Activated CD8-positive, alpha-beta memory T cell treated with anti-CD3 and anti-CD28 coated beads, Interleukin-2, amount 50 U/mL, for 4 hours (primary cell): Measurements from ENCODE around the gene FLT3LG.

Source experiments
- DNase-seq: peaks from one replicate; pipeline ENCODE4 v3.0.0-alpha.2; 2020

Gene FLT3LG

DNA sequence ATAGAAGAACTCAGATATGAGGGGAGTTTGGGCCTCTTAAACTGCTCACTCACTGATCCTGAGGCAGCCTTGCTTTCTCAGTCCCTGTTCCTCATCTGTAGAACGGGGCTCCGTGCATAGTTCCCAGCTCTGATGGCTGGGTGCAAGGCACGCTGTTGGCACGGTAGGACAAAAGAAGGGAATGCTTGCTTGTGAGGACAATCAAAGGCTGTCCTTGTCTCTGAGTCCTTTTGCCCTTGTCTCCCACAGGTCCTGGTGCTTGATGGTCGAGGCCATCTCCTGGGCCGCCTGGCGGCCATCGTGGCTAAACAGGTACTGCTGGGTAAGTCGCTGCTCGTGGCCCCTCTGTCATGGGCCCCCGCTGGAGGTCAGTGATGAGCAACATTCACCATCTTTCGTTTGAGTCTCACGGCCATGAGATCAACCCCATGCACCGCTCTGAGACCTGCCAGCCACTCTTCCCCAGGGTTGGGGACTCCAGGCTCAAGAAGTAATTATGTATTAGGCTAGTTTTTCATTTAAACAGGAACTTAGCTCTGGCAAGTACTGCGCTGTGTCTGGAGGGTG, 15.7 kb downstream of the FLT3LG start:
- DNase-seq, result no peak

DNA sequence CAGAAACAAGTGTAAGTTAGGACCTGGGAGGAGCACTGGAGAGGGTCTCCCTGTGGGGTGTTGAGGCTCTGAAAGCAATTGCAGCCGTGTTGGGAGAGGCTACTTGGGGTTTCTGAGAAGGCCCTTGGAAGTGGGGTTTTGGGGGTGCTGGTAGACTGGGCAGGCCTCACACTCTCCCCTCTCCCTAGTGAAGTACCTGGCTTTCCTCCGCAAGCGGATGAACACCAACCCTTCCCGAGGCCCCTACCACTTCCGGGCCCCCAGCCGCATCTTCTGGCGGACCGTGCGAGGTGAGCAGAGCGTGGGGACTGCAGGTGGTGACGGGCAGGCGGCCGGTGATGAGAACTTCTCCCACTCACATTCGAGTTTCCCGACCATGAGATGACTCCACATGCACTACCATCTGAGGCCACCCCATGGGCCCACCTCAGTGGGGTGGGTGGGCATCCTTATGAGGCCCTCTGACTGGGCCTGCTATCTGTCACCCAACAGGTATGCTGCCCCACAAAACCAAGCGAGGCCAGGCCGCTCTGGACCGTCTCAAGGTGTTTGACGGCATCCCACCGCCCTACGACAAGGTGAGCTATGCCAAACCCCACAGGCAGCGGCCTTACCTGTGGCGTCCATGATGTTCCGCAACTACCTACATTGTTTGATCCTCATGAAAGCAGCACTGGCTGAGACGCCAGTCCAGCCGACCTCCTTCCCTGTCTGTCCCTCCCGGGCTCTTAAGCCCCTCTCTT, 16.4 kb downstream of the FLT3LG start:
- DNase-seq, result no peak

DNA sequence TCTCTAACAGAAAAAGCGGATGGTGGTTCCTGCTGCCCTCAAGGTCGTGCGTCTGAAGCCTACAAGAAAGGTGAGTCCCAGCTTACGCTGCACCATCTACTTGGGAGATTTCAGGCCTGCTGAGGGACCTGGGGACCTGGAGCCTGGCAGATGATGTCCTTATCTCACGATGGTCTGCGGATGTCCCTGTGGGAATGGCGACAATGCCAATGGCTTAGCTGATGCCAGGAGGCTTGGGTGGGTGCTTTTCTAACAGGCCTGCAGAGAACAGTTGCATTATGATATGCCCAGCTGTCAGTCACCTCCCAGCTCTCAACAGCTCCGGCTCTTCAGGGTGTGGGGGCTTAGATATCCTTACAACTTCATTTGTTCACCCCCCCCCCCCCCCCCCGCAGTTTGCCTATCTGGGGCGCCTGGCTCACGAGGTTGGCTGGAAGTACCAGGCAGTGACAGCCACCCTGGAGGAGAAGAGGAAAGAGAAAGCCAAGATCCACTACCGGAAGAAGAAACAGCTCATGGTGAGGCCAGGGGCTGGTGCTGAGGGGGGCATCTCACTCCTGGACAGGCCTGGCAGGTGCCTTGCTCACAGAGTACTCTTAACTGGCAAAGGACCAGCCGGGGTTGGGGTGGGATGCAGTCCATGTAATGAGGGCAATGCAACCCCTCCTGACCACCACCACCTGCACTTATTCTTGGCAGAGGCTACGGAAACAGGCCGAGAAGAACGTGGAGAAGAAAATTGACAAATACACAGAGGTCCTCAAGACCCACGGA, 17.2 kb downstream of the FLT3LG start:
- DNase-seq, result no peak

DNA sequence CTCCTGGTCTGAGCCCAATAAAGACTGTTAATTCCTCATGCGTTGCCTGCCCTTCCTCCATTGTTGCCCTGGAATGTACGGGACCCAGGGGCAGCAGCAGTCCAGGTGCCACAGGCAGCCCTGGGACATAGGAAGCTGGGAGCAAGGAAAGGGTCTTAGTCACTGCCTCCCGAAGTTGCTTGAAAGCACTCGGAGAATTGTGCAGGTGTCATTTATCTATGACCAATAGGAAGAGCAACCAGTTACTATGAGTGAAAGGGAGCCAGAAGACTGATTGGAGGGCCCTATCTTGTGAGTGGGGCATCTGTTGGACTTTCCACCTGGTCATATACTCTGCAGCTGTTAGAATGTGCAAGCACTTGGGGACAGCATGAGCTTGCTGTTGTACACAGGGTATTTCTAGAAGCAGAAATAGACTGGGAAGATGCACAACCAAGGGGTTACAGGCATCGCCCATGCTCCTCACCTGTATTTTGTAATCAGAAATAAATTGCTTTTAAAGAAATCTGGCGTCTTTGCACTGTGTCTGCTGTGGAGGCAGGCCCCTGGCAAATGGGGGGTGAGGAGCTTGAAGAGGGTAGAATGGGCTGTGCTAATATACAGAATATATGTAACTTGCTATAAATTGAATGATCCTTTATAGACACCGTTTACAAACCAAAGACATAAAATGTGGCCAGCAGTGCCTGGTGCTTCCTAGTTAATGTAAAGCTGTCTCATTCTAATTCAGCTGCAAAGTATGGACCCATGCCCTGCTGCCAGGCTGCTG, 18.0 kb downstream of the FLT3LG start:
- no peak for DNase-seq

DNA sequence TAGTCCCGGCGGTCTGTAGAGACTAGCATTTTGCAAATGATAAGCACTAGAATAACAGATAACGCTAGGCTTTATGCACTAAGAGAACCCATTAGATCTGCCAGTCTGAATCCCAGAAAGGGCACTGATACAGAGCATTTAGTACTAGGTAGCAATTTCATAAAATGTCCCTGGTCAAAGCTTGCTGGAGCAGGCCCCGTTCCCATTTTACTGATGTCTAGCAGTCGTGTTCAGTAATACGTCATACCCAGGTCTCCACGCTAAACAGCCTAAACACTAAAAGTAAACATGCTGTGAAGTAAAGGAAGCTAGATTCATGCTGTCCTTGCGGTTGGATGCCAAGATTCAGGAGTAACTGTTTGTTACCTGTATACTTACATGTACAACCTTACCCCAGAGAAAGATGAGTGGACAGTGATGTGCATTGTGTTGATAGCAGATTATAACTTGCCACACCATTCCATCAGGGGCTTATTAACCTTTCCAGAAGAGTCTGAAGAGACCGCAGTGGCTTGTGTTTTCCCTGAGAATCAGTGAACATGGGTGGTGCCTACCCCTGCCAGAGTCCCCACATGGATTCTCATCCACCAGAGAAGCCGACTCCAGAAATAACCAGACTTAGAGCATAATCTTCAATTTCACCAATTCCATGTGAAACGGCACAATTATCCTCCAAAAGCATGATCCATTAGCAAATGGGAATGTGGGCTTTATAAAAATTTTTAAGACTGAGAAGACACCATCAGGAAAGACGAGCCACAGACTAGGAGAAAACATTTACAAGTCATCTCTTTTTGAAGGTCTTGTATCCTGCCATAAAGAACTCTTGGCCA, 18.8 kb downstream of the FLT3LG start:
- no peak for DNase-seq

DNA sequence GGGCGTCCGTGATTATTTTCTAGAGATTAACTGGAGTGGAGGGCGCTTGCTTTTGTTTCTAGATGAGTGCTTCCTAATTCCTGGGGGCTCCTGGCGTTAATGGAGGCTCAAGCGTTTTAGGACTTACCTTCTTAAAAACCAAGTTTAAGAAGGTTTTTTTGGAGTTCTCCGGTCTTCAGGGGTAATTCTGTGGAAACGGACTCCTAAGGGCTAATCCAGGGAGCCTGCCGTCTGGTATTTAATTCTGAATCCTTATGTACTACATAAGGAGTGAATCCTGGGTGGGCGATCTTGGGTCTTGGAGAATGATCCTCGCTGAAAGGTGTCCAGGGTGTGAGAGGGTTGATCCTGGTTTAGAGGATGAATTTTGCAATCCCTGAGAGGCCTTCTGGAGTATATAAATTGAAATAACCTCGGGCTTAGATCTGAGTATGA, 22.6 kb downstream of the FLT3LG start:
- DNase-seq, result no peak

DNA sequence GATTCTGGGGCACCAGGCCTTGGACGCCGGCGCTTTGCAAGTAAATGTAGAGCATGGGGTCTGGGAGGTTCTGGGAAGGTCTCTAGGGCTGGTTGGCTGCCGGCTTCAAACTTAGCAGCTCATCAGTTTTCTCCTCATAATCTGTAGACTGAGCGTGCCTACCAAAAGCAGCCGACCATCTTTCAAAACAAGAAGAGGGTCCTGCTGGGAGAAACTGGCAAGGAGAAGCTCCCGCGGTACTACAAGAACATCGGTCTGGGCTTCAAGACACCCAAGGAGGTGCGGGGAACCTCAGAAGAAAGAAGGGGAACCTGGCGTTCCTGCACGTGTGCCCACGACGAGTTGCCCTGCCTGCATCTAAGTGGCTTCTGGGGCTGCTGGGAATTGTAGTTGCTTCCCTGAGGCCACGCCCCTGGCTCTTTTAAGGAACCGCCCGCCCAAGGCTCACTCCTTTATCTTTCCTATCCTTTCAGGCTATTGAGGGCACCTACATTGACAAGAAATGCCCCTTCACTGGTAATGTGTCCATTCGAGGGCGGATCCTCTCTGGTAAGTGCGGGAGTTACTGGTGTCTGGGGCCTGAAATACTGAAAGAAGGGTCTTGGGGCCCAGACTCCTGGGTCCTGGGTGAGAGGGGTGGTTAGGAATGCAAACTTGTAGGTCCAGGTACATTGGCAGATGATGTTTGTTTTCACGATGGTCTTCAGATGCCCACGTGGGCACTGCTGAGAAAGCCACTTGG, 23.2 kb downstream of the FLT3LG start:
- DNase-seq, result peak; percentile 70

DNA sequence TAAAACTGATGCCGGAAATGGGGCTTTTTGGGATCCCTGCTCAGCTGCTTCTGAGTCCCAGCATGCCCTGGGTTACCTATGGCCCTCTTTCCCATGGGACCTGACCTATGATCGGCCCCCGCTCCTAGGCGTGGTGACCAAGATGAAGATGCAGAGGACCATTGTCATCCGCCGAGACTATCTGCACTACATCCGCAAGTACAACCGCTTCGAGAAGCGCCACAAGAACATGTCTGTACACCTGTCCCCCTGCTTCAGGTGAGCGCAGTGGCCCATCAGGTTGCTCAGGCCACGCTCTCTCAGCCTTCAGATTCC, 23.7 kb downstream of the FLT3LG start:
- no peak for DNase-seq

DNA sequence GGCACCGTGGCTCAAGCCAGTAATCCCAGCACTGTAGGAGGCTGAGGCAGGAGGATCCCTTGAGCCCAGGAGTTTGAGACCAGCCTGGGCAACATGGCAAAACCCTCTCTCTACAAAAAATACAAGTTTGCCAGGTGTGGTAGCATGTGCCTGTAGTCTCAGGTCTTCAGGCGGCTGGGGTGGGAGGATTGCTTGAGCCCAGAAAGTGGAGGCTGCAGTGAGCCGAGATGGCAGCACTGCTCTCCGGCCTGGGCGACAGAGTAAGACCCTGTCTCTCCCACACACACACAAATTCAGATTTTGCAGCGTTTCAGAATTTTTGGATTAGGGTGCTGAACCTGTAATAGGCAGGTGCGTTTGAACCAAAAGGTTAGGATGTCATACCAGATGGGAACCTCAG, 24.5 kb downstream of the FLT3LG start:
- no peak for DNase-seq

DNA sequence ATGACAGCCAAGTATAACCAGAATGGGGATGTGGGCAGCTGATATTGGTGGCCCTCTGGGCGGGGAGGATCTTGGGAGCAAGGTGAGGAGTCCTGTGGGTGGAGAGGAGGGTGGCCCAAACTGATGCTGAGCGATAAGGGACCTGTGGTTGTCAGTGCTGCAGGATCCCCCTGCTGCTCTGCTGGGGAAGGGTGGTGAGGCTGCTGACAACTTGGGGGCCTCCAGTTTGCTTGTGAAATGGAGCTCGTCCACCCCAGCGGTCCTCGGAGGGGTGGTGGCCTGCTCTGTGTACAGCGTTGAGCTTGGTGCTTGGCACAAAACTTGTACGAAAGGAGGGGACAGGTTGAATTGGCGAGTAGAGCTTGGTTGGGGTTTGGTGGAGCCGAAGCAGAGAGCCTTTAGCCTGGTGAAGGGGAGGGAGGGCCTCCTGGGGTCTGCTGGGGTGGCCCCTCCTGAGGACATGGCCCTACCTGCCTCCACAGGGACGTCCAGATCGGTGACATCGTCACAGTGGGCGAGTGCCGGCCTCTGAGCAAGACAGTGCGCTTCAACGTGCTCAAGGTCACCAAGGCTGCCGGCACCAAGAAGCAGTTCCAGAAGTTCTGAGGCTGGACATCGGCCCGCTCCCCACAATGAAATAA, 25.1 kb downstream of the FLT3LG start:
- DNase-seq, result no peak

DNA sequence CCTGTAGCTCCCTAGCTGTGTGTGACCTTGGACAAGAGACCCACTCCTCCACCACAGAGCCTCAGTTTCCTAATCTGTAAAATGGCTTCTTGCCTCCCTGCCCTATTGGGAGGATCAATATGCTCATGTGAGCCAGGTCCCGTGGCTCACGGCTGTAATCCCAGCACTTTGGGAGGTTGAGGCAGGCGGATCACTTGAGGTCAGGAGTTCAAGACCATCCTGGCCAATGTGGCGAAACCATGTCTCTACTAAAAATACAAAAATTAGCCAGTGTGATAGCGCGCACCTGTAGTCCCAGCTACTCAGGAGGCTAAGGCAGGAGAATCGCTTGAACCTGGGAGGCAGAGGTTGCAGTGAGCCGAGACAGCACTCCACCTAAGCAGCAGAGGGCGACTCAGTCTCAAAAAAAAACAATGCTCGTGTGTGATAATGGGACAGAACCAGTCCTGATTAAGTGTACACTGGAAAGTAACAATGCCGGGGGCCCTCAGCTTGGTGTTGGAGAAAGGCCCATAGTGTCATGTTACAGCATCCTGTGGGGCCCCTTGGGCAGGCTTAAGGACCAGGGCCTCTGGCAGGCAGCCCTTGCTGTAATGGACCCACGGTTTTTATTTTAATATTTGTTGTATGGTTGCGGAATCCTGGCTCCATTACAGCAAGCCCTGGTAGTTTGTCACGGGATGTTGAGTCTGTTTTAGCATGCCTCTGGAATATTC, 29.0 kb downstream of the FLT3LG start:
- no peak for DNase-seq

DNA sequence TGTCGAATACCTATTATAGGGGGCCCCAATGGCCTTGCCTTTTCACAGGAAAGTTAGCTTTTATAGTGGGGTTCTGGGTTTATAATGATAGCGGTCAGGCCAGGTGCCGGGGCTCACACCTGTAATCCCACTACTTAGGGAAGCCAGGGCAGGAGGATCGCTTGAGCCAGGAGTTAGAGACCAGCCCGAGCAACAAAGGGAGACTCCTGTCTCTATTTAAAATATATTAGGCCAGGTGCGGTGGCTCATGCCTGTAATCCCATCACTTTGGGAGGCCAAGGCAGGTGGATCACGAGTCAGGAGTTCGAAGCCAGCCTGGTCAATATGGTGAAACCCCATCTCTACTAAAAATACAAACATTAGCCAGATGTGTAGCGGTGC, 29.6 kb downstream of the FLT3LG start:
- DNase-seq, result no peak

DNA sequence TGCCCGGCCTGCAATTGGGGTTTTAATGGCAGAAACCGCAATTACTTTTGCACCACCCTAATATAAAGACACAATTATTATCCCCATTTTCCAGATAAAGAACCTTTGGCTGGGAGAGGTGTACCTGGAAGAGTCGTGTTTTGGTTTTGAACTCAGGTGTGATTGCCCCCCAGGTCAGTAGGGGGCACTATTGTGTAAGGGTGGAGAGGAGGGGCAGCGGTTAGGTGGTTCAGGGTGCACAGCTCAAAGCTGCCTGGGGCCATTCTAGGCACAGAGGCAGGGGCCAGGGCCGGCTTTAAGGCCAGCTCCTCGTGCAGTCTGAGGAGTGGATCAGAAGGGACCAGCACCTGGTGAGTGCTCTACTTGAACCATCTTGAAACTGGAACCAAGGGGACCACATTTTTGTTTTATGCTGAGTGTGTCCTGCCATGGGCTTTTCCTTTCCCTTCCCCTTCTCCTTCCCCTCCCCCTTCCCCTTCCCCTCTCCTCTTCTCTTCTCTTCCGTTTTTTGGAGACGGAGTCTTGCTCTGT, 32.6 kb downstream of the FLT3LG start:
- peak; percentile 77 for DNase-seq

DNA sequence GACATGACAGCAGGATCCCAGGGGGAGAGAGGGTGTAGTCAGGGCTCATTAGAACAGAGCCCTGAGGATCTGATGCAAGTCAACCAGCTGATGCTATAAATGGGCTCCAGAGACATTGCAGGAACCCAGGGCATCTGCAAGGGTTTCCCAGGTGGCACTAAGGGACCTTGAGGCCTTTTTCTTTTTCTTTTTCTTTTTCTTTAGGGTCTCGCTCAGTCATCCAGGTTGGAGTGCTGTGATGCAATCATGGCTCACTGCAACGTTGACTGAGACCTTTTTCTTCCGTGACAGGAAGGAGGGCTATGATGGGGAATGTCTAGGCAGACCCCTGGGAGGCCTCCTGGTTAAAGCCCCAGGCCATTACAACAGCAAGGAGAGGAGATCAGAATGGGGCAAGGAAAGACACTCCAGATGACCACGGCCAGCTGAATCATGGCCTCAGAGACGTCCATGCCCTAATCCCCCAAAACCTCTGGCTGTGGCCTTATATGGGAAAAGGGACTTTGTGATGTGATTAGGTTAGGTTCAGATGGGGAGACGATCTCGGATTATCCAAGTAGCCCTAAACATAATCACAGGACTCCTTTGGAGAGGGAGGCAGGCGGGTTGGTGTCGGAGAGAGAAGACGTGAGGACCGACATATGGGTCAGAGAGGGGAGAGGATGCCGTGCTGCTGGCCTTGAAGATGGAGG, 33.9 kb downstream of the FLT3LG start:
- DNase-seq, result no peak

DNA sequence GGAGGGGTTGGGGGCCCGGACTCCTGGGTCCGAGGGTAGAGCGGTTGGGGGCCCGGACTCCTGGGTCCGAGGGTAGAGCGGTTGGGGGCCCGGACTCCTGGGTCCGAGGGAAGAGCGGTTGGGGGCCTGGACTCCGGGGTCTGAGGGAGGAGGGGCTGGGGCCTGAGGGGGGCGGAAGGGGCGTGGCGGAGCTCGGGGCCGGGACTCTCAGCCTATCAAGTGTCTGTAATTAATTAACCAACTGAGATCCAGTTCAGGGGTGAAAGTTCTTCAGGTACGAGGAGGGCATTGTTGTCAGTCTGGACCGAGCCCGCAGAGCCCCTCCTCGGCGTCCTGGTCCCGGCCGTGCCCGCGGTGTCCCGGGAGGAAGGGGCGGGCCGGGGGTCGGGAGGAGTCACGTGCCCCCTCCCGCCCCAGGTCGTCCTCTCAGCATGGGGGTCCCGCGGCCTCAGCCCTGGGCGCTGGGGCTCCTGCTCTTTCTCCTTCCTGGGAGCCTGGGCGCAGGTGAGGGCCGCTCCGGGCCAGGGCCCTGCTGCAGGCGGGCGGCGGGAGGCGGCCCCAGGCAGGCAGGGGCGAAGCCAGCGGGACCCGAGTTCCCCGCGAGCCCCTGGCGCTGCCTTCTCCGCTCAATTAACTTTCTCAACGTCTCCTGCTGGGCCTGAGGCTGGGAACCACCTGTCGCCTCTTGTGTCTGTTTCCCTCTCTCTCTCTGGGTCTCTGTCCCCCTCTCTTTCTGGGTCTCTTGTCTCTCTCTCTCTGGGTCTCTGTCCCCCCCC, 39.1 kb downstream of the FLT3LG start:
- DNase-seq, result no peak

DNA sequence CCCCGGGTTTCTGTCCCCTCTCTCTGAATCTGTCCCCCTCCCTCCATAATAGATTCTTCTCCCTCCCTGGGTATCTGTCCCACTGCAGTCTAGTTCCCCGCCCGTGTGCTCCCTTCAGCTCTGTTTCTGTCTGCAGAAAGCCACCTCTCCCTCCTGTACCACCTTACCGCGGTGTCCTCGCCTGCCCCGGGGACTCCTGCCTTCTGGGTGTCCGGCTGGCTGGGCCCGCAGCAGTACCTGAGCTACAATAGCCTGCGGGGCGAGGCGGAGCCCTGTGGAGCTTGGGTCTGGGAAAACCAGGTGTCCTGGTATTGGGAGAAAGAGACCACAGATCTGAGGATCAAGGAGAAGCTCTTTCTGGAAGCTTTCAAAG, 39.7 kb downstream of the FLT3LG start:
- no peak for DNase-seq

DNA sequence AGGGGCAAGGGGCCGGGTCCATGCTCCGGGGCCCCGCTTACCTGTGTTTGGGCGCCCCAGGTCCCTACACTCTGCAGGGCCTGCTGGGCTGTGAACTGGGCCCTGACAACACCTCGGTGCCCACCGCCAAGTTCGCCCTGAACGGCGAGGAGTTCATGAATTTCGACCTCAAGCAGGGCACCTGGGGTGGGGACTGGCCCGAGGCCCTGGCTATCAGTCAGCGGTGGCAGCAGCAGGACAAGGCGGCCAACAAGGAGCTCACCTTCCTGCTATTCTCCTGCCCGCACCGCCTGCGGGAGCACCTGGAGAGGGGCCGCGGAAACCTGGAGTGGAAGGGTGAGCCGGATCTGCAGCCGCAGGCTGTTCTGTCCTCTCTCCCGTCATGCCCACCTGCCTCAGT, 40.1 kb downstream of the FLT3LG start:
- DNase-seq, result no peak

DNA sequence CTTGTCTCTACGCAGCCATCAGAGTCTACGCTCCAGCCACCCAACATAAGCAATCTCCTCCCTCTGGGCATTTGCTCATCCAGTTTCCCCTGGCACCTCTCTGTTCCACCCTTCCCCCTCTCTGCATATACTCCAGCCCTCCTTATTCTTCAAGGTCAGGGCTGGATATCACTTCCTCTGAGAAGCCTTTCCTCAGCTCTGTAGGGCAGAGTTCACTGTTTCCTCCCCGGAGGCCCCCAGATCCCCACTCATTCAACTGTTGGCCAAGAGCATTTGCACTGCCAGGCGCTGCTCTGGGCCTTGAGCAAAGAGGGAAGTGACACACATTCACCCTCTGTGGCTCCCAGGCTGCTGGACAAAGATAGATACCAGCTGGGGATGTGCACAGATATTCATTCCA, 41.8 kb downstream of the FLT3LG start:
- no peak for DNase-seq

DNA sequence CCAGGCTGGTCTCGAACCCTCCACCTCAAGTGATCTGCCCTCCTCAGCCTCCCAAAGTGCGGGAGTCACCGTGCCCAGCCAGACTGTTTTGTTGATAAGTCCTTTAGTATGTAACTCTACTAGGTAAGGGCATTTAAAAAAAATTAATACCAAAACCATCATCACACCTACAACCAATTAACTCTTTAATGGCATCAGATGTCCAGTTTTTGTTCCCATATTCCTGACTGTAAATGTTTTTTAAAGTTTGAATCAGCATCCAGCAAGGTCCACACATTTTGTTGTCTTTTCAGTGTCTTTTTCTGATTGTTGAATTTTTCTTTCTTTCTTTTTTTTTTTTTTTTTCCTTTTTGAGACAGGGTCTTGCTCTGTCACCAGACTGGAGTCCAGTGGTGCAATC, 44.0 kb downstream of the FLT3LG start:
- DNase-seq, result no peak
